Stimulated activated CD8-positive, alpha-beta memory T cell treated with anti-CD3 and anti-CD28 coated beads, Interleukin-2, amount 100 ng/mL, for 1 hour (primary cell): ENCODE results near the gene NCKIPSD.

Experiments used
- DNase-seq, 2 donors: peaks; one replicate each; pipeline ENCODE4 v3.0.0-alpha.2; 2020; ENCODE audit warnings: low read depth in 2 of 2

The NCKIPSD gene

DNA sequence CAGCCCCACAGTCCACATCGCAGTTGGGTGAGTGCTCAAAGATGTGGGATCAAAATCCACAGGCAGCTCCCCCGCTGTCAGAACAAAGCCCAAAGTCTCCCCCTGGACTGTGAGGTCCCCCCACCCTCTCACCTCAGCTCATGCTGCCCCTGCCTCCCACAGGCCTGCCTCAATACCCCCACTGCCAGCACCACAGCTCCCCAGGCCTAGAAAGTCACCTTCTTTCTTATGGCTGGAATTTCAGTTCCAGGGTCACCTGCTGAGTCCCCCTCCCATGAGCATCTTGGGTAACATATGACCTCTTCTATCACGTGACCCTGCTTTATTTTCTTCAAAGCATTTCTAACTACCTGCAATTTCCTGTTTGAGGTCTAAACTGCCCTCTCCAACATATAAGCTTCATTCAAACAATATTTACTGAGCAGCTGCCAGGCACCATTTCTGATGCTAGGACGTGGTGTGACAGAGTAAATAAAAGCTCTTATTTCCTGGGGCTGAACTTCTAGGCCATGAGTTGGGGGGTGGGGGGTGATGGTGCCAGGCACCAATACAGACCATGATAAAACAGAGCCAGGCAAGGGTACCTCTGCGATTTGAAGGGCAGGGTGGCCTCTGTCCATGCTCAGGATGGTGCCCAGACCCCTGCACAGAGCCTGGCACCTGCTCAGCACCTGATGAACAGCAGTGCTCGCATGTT lies 61.7 kb downstream of the NCKIPSD start:
- DNase-seq: no peak
